GM03348 (cell line): Measurements from ENCODE around the gene ATR.
"Not testable (repeated sequence)": the region's sequence is repeated elsewhere in the genome, so short reads cannot be mapped to it uniquely, and the experiment has no call there.

ENCODE experiments used
- DNase-seq: peaks from one replicate; pipeline ENCODE4 v3.0.0; 2012; ENCODE audit warnings: low spot score

The ATR gene

DNA sequence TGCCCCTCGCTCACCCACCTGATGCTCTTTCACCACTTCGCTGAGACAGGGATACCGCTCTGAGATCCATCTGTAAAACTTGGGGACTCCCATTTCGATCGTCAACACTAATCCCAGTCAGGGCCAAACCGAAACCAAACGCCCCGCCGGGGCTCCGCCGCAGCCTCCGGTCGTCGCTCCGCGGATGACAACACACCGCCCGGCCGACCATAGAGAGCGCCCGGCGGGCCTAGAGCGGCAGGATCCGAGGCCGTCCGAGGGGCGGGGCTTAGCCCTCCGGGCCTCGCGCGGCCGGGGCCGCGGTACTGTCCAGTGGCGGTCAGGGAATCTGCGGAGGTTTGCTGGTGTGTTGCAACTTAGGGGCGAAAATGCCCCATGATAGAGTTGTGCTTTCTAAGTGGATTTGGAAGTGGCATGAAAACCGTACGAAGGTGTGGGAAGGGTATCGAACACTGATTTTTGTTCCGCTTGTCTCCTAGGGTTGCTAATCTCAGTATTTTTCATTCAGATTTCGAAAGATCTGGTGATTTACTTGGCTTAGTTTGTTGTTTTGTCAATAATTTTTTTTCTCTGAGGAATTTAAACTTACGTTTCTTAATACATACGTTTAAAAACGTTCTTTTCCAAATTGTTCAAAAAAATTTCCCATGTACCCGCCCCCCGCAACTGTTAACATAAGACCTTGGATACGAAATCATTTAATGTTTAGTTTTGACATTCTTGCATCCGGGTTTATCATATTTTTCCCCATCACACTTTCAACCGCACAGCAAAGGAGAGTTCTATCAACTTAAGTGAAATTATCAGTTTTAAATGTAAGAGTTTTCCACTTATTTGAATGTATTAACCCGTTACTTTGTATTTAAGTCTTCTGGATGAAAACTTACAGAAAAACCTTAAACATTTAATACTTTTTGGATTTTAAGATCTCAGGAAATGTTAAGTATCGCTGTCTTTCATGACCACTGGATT, 130.4 kb downstream of the ATR start, which contains the start of gene XRN1:
Gene XRN1 (minus strand): TSS at position 186 of the 972 bp plus-strand sequence. CDS start 93 bp downstream, at position 93.
- DNase-seq: peak; percentile 99

DNA sequence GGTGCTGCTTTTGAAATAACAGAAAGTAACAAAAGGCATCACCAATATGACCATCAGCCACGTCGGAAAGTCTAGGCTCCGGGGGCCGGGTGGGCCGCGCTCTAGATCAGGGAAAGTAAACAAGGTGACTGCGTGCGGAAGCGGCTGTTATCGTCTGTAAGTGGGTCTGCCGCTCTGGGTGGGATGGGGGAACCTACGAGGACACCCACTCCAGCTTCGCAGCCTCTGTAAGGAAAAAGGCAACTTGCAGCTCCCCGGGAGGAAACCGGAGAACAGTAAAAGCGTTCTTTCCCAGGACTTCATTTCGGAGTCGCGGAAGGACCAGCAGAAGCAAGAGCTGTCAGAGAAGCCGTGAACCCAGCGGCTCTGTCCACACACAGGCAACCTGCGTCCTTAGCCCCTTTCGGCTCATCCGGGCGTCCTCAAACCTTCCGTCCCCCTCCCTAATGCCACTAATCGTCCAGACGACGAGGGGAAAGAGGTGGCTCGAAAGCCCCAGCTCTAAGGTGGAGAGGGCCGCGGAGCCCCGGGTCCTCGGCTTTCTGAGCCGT, 131.2 kb downstream of the ATR start:
- DNase-seq: peak; percentile 49

DNA sequence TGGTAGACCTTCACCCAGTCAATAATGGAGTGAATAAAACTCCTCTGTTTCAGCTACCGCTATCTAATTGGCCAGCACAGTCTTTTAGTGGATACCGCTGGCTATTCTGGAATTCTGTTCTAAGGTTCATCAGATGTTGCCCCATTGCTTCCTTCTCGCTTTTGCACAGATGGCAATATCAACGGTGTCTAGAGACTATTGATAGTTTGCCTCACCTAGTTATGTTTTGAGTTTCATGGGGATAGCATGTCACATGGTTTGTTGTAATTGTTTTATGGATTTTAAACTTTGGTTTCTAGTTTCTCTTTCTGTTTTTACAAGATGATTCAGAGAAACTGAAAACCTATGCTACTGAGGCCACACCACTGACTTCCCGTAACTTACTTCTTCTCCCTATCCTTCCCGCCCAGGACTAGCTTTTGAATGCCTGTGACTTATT, 132.7 kb downstream of the ATR start:
- DNase-seq: peak; percentile 18

DNA sequence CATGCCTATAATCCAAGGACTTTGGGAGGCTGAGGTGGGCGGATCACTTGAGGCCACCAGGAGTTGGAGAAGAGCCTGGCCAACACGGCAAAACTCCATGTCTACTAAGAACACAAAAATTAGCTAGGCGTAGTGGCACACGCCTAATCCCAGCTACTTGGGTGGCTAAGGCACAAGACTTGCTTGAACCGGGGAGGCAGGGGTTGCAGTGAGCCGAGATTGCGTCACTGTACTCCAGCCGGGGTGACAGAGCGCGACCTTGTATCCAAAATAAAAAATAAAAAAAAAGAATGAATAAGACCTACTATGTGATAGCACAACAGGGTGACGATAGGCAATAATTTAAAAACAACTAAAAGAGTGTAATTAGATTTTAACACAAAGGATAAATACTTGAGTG, 134.2 kb downstream of the ATR start:
- no peak for DNase-seq

DNA sequence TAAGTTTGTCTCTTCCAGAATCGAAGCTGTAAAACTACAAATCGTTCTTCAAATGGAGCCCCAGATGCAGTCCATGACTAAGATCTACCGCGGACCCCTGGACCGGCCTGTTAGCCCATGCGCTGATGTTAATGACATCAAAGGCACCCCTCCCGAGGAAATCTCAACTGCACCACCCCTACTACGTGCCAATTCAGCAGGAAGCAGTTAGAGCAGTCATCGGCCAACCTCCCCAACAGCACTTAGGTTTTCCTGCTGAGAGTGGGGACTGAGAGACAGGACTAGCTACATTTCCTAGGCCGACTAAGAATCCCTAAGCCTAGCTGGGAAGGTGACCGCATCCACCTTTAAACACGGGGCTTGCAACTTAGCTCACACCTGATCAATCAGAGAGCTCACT, 135.5 kb downstream of the ATR start:
- not testable (repeated sequence) for DNase-seq

DNA sequence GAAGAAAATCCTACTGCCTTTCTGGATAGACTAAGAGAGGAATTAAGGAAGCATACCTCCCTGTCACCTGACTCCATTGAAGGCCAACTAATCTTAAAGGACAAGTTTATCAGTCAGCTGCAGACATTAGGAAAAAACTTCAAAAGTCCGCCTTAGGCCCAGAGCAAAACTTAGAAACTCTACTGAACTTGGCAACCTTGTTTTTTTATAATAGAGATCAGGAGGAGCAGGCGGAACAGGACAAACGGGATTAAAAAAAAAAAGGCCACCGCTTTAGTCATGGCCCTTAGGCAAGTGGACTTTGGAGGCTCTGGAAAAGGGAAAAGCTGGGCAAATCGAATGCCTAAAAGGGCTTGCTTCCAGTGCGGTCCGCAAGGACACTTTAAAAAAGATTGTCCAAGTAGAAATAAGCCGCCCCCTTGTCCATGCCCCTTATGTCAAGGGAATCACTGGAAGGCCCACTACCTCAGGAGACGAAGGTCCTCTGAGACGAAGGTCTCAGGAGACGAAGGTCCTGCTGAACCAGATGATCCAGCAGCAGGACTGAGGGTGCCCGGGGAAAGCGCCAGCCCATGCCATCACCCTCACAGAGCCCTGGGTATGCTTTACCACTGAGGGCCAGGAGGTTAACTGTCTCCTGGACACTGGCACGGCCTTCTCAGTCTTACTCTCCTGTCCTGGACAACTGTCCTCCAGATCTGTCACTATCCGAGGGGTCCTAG, 138.9 kb downstream of the ATR start:
- not testable (repeated sequence) for DNase-seq

DNA sequence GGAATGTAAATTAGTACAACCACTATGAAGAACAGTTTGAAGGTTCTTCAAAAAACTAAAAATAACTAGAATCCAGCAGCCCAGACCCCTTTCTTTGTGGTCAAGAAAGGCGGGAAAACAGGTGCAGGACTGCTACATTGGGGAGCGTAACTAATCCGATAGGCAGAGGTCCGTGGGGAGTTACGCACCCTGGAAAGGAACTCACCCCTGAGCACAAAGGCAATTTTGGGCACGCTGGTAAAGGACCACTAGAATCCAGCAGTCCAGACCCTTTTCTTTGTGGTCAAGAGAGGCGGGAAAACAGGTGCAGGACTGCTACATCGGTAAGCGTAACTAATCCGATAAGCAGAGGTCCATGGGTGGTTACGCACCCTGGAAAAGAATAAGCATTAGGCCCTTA, 140.4 kb downstream of the ATR start:
- DNase-seq: not testable (repeated sequence)

DNA sequence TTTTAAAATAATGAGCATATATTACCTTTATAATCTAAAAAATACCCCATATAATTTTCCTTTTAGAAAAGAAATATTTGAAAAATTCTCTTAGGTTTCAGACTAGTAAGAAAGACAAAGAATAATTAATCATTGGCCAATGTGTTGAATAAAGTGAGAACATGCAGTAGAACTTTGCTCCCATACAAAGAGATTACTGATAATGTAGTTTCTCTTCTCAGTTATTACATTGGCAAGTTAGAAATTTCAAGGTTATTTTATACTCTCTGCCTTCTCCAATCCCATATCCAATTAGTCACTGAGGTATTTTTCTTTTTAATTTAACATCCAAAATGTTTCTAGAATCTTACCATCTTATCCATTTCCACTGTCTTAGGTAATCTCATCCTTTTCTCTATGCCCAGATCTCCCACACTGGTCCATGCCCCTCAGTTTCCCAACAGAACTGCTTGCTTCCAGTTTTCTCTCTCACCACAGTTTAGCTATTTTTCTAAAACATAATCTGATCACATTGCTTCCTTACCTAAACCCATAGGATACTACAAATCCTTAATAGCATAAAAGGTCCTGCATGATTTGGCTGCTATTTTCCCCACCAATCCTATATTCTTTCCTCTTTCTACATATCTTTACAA, 141.5 kb downstream of the ATR start:
- DNase-seq: no peak

DNA sequence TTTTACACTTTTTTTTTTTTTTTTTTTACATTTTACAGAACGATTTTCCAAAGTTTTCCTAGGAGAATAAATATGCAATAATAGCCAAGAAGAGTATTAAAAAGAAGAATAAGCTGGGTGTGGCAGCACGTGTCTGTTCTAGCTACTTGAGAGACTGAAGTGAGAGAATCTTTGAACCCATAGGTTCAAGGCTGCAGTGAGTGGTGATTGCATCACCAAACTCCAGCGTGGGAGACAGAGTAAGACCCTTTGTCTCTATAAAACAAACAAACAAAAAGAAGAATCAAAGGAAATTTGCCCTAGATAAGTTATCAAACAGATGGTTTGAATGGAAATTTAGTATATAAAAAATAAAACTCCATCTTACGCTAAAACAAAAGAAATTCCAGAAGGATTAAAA, 144.0 kb downstream of the ATR start:
- DNase-seq: no peak

DNA sequence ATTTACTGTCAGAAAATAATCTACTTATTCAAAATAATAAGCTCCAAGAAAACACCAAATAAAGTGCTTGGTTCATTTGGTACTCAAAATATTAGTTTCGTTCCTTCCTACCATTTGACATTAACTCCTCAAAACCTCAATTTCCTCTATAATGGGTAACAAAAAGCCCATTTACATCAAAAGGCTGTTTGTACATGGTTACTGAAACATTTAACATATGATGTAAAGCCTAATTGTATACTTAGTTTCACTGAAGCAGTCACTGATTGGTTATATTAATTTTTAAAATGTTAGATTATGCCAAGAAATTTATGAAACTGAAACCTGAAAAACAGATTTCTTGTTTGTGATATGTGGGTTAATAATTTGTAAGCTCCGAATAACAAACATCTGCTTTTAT, 145.4 kb downstream of the ATR start:
- no peak for DNase-seq

DNA sequence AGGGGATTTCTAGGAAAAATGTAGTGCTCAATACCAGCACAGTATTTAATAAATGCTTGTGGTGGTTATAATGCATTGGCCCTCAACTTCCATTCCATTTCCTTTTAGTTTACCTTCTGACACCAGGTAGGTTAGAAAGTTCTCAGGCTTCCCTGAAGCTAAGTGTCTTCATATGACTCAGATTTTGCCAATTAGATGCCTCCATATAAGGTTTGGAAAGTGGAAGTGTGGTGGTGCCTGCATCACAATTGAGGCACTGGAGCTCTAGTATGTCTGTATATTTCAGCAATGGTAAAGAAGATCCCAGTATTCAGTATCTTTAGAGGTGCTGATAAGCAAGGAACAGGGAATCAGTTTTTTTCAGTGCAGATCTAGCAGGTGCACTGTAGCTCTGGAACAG, 149.0 kb downstream of the ATR start:
- no peak for DNase-seq

DNA sequence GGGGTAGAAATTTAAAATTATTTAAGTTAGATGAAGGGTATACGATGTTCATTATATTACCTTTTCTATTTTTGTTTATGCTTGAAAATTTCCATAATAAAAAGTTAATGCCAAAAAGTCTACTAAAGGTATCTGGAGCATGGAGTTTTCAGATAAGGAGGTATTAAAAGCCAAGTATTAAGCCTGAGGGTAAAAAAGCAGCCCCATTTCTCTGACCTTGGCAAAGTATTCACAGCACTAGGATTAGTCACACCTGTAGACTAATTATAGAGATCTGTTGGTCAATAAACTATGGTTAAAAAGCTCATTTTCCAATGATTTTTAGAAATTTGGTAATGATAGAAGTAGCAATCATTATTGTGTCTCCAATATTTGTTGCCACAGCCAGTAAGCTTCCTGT, 153.8 kb downstream of the ATR start:
- DNase-seq: no peak

DNA sequence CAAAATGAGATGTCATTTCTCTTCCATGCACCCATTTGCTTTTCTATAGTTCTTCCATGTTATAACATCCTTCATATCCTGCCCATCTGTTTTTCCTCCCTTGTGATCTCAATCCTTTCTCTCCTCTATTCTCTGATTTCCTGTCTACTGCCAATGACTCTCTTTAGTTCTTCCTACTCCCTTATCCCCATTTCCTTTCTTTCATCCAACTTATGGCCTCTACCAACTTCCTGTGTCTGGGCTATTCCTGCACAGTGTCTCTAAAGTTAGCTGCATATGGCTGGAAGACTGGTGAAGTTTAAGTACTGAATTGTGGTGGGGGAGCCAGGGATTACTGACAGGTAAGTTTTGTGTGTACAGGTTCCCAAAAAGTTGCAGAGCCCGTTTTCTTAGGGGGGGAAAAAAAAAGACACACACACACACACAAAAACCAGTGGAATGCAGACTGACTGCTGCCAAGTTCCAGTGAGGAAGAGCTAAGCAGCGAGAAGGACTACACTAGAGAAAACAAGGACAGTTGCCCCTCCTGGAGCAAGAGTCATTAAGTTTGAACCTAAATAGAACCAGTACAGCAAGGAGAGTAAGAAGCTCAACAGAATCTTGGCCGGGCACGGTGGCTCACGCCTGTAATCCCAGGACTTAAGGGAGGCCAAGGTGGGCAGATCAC, 159.5 kb downstream of the ATR start:
- DNase-seq: no peak

DNA sequence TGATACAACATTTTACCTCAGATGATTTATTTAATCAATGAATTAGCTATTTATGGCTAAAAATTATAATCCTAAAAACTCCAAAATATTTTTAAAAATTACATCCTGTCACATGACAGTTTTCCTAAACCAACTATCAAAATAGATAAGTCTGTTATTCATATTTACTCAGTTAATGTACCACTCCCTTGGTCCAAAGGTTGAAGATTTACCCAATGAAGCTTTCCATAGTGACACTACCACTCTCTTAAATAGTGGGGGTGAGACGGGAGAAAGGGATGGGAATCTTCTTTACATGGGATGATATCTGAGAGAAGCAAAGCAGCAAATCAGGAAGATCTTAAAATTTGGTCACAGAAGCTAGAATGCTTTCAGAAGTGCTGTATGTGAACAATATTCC, 161.2 kb downstream of the ATR start:
- no peak for DNase-seq

DNA sequence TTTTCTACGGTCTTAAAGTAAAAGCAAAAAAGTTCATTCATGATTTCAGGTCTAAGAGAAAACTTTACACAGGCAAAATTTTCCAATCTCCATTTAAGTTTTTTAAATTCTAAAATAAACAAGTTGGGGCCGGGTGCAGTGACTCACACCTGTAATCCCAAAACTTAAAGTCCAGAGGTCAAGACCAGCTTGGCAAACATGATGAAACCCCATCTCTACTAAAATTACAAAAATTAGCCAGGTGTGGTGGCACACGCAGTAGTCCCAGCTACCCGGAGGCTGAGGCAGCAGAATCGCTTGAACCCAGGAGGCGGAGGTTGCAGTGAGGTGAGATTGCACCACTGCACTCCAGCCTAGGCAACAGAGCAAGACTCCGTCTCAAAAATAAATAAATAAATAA, 178.0 kb downstream of the ATR start:
- DNase-seq: not testable (repeated sequence)
